ENCODE data around the gene CDC42EP5. TPM values are rescaled to one million over a fixed set of nuclear protein-coding genes. Genes with fewer than 3 reads are reported as not detected.

Gene CDC42EP5
- total RNA-seq, 1 donor from 2014 or later = 153 TPM

GRCh38 chr19:54418930-54419800 lies 53.9 kb downstream of the CDC42EP5 start:
- no peak overlapping the region for H3K27ac ChIP-seq
- no peak for DNase-seq (ENCODE audit: low spot score in 2 of 2)

GRCh38 chr19:54418030-54418929 lies 54.8 kb downstream of the CDC42EP5 start:
- H3K4me3 ChIP-seq = no peak overlapping the region
- no peak for TF ChIP-seq CTCF (IDR thresholded peaks at IDR 0.05)
- no peak overlapping the region for H3K27ac ChIP-seq
- DNase-seq (ENCODE audit: low spot score in 2 of 2) = no peak
- H3K36me3 ChIP-seq = no peaks in the 10 kb centered on the region
- H3K9me3 ChIP-seq = no peaks in the 10 kb centered on the region
- peaks cover 18% of the 10 kb centered on the region for H3K27me3 ChIP-seq
- H3K4me1 ChIP-seq = peaks cover 0 to 3% of the 10 kb centered on the region in 2 donors
- intact Hi-C loops (cut with DNase I) = no loop called here

More at GRCh38 chr19:54418930-54419800, 53.9 kb downstream of the CDC42EP5 start:
- intact Hi-C loops (cut with DNase I) = no loop called here
- H3K27me3 ChIP-seq = peaks cover 18% of the 10 kb centered on the region
- TF ChIP-seq CTCF (IDR thresholded peaks at IDR 0.05) = no peak
- no peaks in the 10 kb centered on the region for H3K36me3 ChIP-seq
- H3K4me1 ChIP-seq = peaks cover 0 to 3% of the 10 kb centered on the region in 2 donors
- no peaks in the 10 kb centered on the region for H3K9me3 ChIP-seq
- no peak overlapping the region for H3K4me3 ChIP-seq

- H3K9me3 ChIP-seq = no peaks in the 10 kb centered on the region
- H3K4me3 ChIP-seq = no peak overlapping the region
- peaks cover 0 to 3% of the 10 kb centered on the region in 2 donors for H3K4me1 ChIP-seq
- H3K27me3 ChIP-seq = peaks cover 18% of the 10 kb centered on the region
- intact Hi-C loops (cut with DNase I) = no loop called here
- no peaks in the 10 kb centered on the region for H3K36me3 ChIP-seq
- no peak for DNase-seq (ENCODE audit: low spot score in 2 of 2)
- H3K27ac ChIP-seq = no peak overlapping the region
- no peak for TF ChIP-seq CTCF (IDR thresholded peaks at IDR 0.05)
Measured at GRCh38 chr19:54416695-54417491, 56.2 kb downstream of the CDC42EP5 start.

GRCh38 chr19:54415901-54416673 lies 57.0 kb downstream of the CDC42EP5 start:
- Histone ChIP-seq H3K27me3 (peaks cover 18% of the 10 kb centered on the region), H3K4me1 (peaks cover 0 to 3% of the 10 kb centered on the region in 2 donors), H3K4me3 (no peak overlapping the region), H3K27ac (no peak overlapping the region), H3K36me3 (no peaks in the 10 kb centered on the region), H3K9me3 (no peaks in the 10 kb centered on the region)
- no peak for DNase-seq (ENCODE audit: low spot score in 2 of 2)
- no peak for TF ChIP-seq CTCF (IDR thresholded peaks at IDR 0.05)
- intact Hi-C loops (cut with DNase I) = no loop called here

All from ascending aorta (tissue), 2 donors.